HG03457 (cell line): Measurements from ENCODE around the gene CACNA2D2.

Experiments
- ATAC-seq: cut with Tn5 transposase; IDR thresholded peaks from one replicate; pipeline ENCODE4 v1.9.1; 2021; ENCODE audit warnings: moderate number of reproducible peaks; ENCODE audit not compliant: unreplicated experiment

CACNA2D2 gene

DNA sequence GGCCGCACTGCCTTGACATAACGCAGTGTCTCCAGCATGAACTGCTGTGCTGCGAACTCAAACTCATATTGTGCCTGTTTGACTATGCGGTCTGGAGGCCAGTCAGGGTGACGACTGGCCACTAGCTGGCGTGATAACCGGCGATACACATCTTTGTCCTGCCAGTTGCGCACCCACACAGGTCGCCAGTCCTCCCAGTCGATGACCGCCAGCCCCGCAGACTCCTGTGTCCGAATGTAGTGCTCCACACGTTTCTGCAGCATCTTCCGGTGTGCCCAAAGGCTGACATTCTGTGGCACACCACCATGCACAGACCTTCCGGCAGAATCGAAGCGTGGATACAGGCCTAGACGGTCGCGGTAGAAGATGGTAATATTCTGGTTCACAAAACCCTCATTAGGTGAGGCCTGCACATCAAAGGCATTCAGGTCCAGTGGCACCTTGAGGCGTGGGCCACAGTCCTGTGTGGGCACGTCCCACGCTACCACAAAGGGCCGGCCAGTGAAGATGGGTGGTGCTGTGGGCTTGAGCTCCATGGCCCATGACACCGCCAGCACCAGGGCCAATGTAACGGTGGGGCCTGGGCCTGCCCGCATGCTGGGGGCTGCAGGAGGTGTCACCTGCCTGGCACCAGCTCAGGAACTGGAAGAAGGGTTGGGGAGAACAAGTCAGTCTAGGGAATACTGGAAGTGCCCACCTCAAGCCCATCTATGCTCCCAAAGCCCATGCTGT, 183.4 kb downstream of the CACNA2D2 start:
- ATAC-seq = no peak

DNA sequence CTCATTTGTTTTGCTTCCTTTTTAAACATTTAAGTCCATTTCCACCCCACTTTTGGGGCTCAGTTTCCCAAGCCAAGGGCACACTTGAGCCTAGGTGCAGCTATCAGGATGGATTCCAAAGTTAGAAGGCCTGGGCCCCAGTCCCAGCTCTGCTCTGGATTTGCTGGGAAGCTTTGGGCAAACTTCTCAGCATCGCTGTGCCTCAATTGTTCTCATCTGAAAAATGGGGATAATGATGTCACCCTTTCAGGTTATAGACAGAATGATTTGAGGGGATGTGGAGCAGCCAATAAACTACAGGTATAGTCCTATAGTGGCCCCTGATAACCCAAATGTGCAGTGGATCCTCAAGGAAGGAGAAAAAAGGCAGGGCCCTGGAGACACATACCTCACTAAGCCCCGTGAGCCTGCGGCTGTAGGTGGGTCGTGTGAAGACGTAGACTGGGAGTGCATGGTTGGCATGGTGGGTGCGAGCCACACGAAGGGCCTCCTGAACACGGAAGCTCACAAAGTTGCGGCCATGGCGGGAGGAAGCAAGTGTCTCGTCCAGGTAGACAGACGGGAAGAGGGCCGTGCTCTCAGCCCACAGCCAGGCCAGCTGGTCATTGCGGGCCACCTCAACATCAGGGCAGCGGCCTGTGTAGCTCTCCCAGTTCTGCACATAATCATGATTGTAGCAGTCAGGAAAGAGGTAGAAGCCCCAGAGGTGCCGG, 184.1 kb downstream of the CACNA2D2 start:
- no peak for ATAC-seq

DNA sequence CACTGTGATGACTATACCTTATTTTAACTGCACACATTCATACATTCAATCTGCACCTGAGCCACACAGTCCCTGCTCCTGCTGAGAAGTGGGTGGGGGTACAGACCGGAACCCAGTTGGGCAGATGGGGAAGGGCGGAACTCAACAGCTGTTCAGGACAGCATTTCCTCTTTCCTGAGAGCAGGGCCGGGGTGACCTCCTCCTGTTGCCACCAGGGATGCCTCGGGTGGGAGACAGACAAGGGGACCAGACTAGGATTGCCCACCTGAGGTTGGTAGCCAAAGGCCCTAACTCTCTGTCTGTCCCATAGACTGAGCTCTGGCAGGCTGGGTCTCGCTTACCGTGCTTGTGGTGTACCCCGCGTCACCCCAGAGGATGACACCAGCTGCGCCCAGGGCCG, 184.8 kb downstream of the CACNA2D2 start:
- ATAC-seq = no peak

DNA sequence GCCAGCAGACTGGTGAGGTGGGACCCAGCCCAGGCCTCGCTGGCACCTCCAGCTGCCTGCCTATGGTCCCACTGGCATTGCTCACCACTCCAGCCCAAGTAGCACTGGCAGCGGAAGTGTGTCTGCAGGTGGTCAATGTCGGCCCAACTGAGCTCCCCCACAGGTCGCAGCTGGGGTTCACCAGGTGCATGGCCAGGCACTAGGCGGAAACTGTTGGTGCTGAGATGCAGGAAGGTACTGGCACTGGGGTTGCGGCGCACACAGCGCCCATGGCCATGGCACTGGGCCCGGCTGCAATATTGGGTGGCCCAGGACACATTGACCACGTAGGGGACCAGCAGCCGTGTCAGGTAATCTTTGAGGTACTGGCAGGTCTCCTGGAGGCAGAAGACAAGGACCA, 185.3 kb downstream of the CACNA2D2 start:
- no peak for ATAC-seq

DNA sequence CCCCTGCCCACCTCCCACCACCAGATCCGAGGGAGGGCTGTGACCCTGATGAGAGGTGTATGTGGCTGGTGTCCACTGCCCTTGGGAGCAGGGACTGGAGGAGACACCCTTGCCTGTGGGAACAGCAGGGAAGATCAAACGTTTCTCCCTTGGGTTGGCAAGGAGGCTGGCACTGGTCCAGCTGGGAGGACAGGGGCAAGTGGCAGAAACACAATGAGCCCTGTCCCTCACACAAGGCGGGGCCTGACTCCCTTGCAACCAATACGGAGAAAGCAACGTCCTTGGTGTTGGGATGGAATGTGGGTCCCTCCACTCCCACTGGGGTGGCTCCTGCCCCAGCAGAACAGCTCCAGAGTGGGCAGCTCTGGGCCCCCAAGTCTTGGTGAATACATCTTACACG, 186.1 kb downstream of the CACNA2D2 start:
- no peak for ATAC-seq

- no peak for ATAC-seq
These were observed 186.7 kb downstream of the CACNA2D2 start for GRCh38 chr3:50316657-50317242.

GRCh38 chr3:50314816-50315215, 188.6 kb downstream of the CACNA2D2 start:
- ATAC-seq = no peak

DNA sequence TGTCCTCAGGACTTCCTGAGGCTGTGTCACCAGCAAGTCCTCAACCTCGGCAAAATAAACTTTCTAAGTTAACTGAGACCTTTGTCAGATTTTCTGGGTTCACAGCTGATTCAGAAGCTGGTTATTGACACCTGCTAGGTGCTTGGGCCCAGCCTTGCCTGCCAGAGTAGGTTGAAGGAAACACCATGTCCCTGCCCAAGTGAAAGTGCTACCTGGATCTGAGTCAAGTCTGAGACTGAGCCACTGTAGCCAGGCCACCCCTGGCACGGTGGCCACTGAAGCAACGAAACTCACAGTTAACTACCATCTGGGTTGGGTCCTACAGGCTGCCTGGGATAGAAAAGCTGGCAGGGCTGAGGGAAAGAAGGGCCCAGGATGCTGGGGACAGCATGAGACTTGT, 189.1 kb downstream of the CACNA2D2 start:
- ATAC-seq = no peak
